ENCODE measurements around the gene LINC01488. TPM values are rescaled to one million over a fixed set of nuclear protein-coding genes. Genes with fewer than 3 reads are reported as not detected.

Gene LINC01488
- total and polyA plus RNA-seq, 9 of the 15 experiments (the other 6 are each of a cell fraction or from before 2014, with no cell fraction given), result not detected

- TF ChIP-seq MGA (IDR thresholded peaks at IDR 0.05) (no peak), CBFB (CRISPR knock-in tag; IDR thresholded peaks at IDR 0.05) (no peak), MAFF (IDR thresholded peaks at IDR 0.05; ENCODE audit: low read length) (no peak), ZNF347 (CRISPR knock-in tag; IDR thresholded peaks at IDR 0.05; ENCODE audit: low read depth) (no peak), ZFP30 (CRISPR knock-in tag; IDR thresholded peaks at IDR 0.05; ENCODE audit: borderline replicate concordance) (no peak), NEUROD1 (IDR thresholded peaks at IDR 0.05; ENCODE audit: borderline replicate concordance, low read depth, low read length, partially characterized antibody) (no peak)
- TF ChIP-seq, protein P1, sequence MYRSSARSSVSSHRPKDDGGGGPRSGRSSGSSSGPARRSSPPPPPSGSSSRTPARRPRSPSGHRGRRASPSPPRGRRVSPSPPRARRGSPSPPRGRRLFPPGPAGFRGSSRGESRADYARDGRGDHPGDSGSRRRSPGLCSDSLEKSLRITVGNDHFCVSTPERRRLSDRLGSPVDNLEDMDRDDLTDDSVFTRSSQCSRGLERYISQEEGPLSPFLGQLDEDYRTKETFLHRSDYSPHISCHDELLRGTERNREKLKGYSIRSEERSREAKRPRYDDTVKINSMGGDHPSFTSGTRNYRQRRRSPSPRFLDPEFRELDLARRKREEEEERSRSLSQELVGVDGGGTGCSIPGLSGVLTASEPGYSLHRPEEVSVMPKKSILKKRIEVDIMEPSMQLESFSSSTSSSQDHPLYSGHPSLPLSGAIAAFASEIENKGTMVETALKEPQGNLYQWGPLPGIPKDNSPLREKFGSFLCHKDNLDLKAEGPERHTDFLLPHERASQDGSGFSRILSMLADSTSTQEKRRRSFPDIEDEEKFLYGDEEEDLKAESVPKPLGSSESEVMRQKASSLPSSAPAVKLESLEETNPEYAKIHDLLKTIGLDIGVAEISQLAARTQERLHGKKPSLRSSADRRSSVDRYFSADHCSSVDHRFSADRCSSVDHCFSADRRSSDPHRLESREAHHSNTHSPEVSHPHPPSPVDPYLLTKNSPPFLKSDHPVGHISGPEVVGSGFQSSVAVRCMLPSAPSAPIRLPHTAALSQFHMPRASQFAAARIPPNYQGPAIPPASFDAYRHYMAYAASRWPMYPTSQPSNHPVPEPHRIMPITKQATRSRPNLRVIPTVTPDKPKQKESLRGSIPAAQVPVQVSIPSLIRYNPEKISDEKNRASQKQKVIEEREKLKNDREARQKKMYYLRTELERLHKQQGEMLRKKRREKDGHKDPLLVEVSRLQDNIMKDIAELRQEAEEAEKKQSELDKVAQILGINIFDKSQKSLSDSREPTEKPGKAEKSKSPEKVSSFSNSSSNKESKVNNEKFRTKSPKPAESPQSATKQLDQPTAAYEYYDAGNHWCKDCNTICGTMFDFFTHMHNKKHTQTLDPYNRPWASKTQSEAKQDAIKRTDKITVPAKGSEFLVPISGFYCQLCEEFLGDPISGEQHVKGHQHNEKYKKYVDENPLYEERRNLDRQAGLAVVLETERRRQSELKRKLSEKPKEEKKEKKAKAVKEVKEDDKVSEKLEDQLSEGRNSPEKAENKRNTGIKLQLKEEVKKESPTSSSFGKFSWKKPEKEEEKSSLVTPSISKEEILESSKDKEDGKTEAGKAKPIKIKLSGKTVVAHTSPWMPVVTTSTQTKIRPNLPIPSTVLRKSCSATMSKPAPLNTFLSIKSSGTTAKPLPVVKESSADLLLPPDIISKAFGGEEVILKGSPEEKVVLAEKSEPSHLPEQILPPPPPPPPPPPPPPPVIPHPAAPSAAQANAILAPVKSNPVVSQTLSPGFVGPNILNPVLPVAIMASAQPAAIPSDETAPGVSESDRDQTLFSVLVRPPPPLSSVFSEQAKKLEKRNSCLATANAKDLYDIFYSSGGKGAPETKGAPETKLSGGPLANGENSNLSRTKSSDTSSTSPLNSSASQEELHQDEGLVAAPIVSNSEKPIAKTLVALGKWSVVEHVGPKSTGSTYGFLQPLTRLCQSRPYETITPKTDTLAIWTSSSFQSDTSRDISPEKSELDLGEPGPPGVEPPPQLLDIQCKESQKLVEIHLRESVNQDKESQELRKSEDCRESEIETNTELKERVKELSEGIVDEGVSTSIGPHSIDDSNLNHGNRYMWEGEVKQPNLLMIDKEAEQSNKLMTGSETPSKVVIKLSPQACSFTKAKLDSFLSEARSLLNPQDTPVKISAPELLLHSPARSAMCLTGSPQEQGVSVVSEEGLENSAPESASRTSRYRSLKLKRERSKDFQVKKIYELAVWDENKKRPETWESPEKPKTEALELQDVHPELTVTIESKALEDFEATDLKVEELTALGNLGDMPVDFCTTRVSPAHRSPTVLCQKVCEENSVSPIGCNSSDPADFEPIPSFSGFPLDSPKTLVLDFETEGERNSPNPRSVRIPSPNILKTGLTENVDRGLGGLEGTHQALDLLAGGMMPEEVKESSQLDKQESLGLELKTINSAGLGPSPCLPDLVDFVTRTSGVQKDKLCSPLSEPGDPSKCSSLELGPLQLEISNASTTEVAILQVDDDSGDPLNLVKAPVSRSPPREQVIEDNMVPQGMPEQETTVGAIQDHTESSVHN (IDR thresholded peaks at IDR 0.05; ENCODE audit: borderline replicate concordance in 1 of 2, low read depth in 1 of 2), result no peak
Measured at GRCh38 chr11:69537126-69537525, 55.7 kb downstream of the LINC01488 start (continued).

All from K562 (cell line).